Mucosa of gallbladder (tissue), 1 donor: ENCODE measurements around the gene NEURL1. TPM values are rescaled to one million over a fixed set of nuclear protein-coding genes. Genes with fewer than 3 reads are reported as not detected.

Source experiments
- DNase-seq: peaks from one replicate; pipeline ENCODE4 v3.0.0-alpha.2; 2020; ENCODE audit warnings: low spot score
- total RNA-seq: library from RNA; stranded (reverse); gene quantifications from one replicate; pipeline ENCODE4 v1.2.1, GENCODE V29; 2021
- donor health status: DM: no; HTN: no; CAD: no.

NEURL1 gene
- total RNA-seq, 1 donor from 2014 or later: 4.9 TPM

- DNase-seq: no peak
Measured at GRCh38 chr10:103563231-103564115, 70.0 kb downstream of the NEURL1 start.

- no peak for DNase-seq
Measured at GRCh38 chr10:103564116-103564501, 70.6 kb downstream of the NEURL1 start.

- no peak for DNase-seq
Measured at GRCh38 chr10:103564776-103565520, 71.4 kb downstream of the NEURL1 start.

GRCh38 chr10:103566536-103566935, 73.0 kb downstream of the NEURL1 start:
- DNase-seq: no peak

- DNase-seq: no peak
Measured at GRCh38 chr10:103568505-103568904, 75.0 kb downstream of the NEURL1 start.

GRCh38 chr10:103569896-103570295, 76.4 kb downstream of the NEURL1 start:
- DNase-seq: peak; percentile 32

GRCh38 chr10:103570844-103571655, 77.5 kb downstream of the NEURL1 start:
- DNase-seq: no peak

GRCh38 chr10:103571656-103571975, 78.1 kb downstream of the NEURL1 start:
- no peak for DNase-seq

GRCh38 chr10:103572347-103573204, 79.1 kb downstream of the NEURL1 start:
- DNase-seq: no peak

- no peak for DNase-seq
Measured at GRCh38 chr10:103573205-103573487, 79.6 kb downstream of the NEURL1 start.

GRCh38 chr10:103574097-103575061, 80.9 kb downstream of the NEURL1 start:
- DNase-seq: no peak

GRCh38 chr10:103575416-103576075, 82.0 kb downstream of the NEURL1 start:
- DNase-seq: no peak

- DNase-seq: no peak
Measured at GRCh38 chr10:103576076-103576471, 82.6 kb downstream of the NEURL1 start.

- no peak for DNase-seq
Measured at GRCh38 chr10:103576862-103577261, 83.4 kb downstream of the NEURL1 start.

GRCh38 chr10:103578782-103579382, 85.4 kb downstream of the NEURL1 start:
- DNase-seq: peak; percentile 74

GRCh38 chr10:103580011-103580410, 86.5 kb downstream of the NEURL1 start:
- DNase-seq: no peak

- DNase-seq: no peak
Measured at GRCh38 chr10:103580430-103580829, 86.9 kb downstream of the NEURL1 start.

GRCh38 chr10:103581499-103581898, 88.0 kb downstream of the NEURL1 start:
- DNase-seq: no peak
